Natural killer cell (primary cell): ENCODE measurements around the gene USP34. TPM values are rescaled to one million over a fixed set of nuclear protein-coding genes. Genes with fewer than 3 reads are reported as not detected.
A peak's percentile ranks its signal among the peaks of the same experiment; 100 is the strongest.

Experiments used
- ATAC-seq, 3 donors: fragments of 150-1000 bp in 2 of 3; fragments of 200-7000 bp in 1 of 3; cut with Tn5 transposase; 1 replicate in 1 of 3; 2 replicates in 2 of 3; pipeline ENCODE4 v1.10.0; 2021; ENCODE audit warnings: mild to moderate bottlenecking in 2 of 3, moderate library complexity in 2 of 3
- DNase-seq, 2 donors: peaks; one replicate each; pipeline versions ENCODE4 v3.0.0 to v3.0.0-alpha.2; 2013 to 2021; ENCODE audit warnings: mixed read lengths in 1 of 2
- H3K27ac ChIP-seq: one replicate; pipeline ENCODE4 v1.5.1; 2013; ENCODE audit warnings: mild to moderate bottlenecking, low read length
- H3K27me3 ChIP-seq: one replicate; pipeline ENCODE4 v1.6.1; 2013; ENCODE audit warnings: low read length; ENCODE audit not compliant: control insufficient read depth, insufficient read depth
- H3K36me3 ChIP-seq: one replicate; pipeline ENCODE4 v1.6.1; 2013; ENCODE audit warnings: low read length; ENCODE audit not compliant: control insufficient read depth, insufficient read depth
- H3K4me1 ChIP-seq: one replicate; pipeline ENCODE4 v1.6.1; 2013; ENCODE audit warnings: low read length; ENCODE audit not compliant: control insufficient read depth, insufficient read depth
- H3K4me3 ChIP-seq: one replicate; pipeline ENCODE4 v1.5.1; 2013; ENCODE audit warnings: low read length
- H3K9me3 ChIP-seq: one replicate; pipeline ENCODE4 v1.6.1; 2013; ENCODE audit warnings: low read length; ENCODE audit not compliant: control insufficient read depth, insufficient read depth
- H3K27ac Mint-ChIP-seq, 2 donors: one replicate each; pipeline ENCODE4 v1.8.0; 2022; ENCODE audit warnings: mild to moderate bottlenecking in 2 of 2, mixed read lengths in 2 of 2, moderate library complexity in 1 of 2
- H3K27me3 Mint-ChIP-seq, 2 donors: one replicate each; pipeline ENCODE4 v1.8.0; 2022; ENCODE audit warnings: low read depth in 2 of 2, mixed read lengths in 2 of 2
- H3K36me3 Mint-ChIP-seq: one replicate; pipeline ENCODE4 v1.8.0; 2022; ENCODE audit warnings: mixed read lengths
- H3K4me1 Mint-ChIP-seq, 2 donors: one replicate each; pipeline ENCODE4 v1.8.0; 2022; ENCODE audit warnings: mixed read lengths in 2 of 2
- H3K4me3 Mint-ChIP-seq: one replicate; pipeline ENCODE4 v1.8.0; 2022; ENCODE audit warnings: mild to moderate bottlenecking, moderate library complexity, mixed read lengths
- H3K9me3 Mint-ChIP-seq, 2 donors: one replicate each; pipeline ENCODE4 v1.8.0; 2022; ENCODE audit warnings: mixed read lengths in 2 of 2
- CTCF ChIP-seq: fragments of 200-600 bp; IDR thresholded peaks from one replicate; pipeline ENCODE4 v1.8.0; 2022; ENCODE audit warnings: antibody characterized with exemption
- WGBS: methylation state at CpG from one replicate; pipeline ENCODE4 v1.1.7; 2013; ENCODE audit warnings: missing lambda C conversion rate; ENCODE audit not compliant: insufficient coverage; 5-methylcytosine and 5-hydroxymethylcytosine counted together
- intact Hi-C: fragments of 100-400 bp; cut with micrococcal nuclease; formaldehyde crosslinking; loops from one replicate; pipeline ENCODE4 v1.14.2; 2022
- total RNA-seq, 4 donors: library from RNA; stranded (reverse); fragments of 120-200 nt in 1 of 4; gene quantifications; one replicate each; pipeline versions ENCODE4 v1.2.3 to v1.2.4, GENCODE V29; 2013 to 2022

USP34 gene
- total RNA-seq, 3 donors from 2014 or later (not counting 1 experiment from before 2014, with no cell fraction given), result 184 to 204 (median 199) TPM

DNA sequence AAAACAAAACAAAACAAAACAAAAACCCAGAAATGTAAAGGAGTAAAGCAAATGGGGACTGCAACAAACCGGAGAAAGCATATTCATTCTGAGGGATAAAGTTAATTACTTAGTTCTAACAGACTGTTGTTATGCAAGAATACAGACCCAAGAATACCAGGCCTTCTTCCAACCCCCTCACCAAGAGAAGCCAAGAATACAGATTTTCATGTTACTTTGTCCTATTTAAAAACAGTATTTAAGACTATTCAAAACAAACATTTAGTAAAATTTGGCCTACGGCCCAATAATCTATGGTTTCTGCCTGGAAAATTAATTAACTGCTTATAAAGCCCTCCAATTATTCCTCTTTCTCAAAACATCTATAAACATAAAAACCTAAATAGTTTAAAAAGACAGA lies 91.4 kb downstream of the USP34 start:
- Histone ChIP-seq H3K27me3 (no peaks in the 10 kb centered on the region), H3K4me1 (no peaks in the 10 kb centered on the region), H3K27ac (no peak overlapping the region), H3K36me3 (peaks cover 56% of the 10 kb centered on the region), H3K9me3 (no peaks in the 10 kb centered on the region), H3K4me3 (no peak overlapping the region)
- DNase-seq (no peak), ATAC-seq (no peak)
- no peak for TF ChIP-seq CTCF
- WGBS, result 100% methylated on average over 1 of the region's 2 CpGs
- H3K9me3 Mint-ChIP-seq, result no peaks in the 10 kb centered on the region
- peaks cover 7% of the 10 kb centered on the region for H3K36me3 Mint-ChIP-seq
- no peak overlapping the region for H3K4me3 Mint-ChIP-seq
- intact Hi-C loops, result no loop called here
- peaks cover 18% of the 10 kb centered on the region in 2 donors for H3K4me1 Mint-ChIP-seq
- H3K27ac Mint-ChIP-seq, result peak overlapping the region; percentile 29 to 44
- no peaks in the 10 kb centered on the region for H3K27me3 Mint-ChIP-seq

DNA sequence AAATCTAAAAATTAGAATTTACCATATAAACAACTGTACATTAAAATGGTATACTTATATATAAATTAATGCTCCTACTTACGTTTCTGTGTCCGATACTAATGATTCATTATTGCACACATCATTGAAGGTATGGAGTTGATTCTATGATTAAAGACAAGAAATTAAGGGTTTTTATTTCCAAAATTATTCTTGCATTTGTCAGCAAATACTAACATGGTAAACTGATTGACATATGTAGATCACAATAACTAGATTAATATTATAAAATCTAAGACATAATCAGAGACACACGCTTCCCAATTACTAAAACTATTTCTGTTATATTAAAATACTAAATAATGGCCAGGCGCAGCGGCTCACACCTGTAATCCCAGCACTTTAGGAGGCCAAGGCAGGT lies 92.6 kb downstream of the USP34 start:
- peaks cover 7% of the 10 kb centered on the region for H3K36me3 Mint-ChIP-seq
- no peak for DNase-seq

DNA sequence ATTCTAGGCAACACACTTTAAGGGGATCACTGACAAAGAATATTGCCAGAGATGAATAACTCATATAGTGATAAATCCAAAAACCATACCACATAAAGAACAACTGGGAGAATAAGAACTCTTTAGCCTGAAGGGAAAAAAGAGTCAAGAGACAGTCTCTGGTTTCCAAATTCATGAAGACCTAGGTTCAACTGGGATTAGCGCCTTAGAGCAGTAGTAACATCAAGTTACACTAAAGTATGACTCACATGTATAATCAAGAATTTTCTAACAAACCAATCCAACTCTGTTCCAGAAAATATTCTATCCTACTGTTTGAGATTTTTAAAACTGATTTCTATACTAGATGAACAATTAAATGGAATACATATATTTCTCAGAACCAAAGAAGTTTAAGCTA lies 93.8 kb downstream of the USP34 start:
- no peak for TF ChIP-seq CTCF
- Mint-ChIP-seq H3K36me3 (peaks cover 7% of the 10 kb centered on the region), H3K4me3 (no peak overlapping the region), H3K27ac (no peak overlapping the region), H3K27me3 (no peaks in the 10 kb centered on the region), H3K9me3 (no peaks in the 10 kb centered on the region), H3K4me1 (peaks cover 12 to 17% of the 10 kb centered on the region in 2 donors)
- Histone ChIP-seq H3K27ac (no peak overlapping the region), H3K36me3 (peaks cover 54% of the 10 kb centered on the region), H3K27me3 (no peaks in the 10 kb centered on the region), H3K4me1 (no peaks in the 10 kb centered on the region), H3K9me3 (no peaks in the 10 kb centered on the region), H3K4me3 (no peak overlapping the region)
- intact Hi-C loops, result no loop called here
- ATAC-seq (no peak), DNase-seq (no peak)
- 86% methylated on average over 1 of the region's 1 CpG for WGBS

More for the DNA sequence above, 92.6 kb downstream of the USP34 start:
- no peak overlapping the region for H3K27ac ChIP-seq
- Mint-ChIP-seq H3K4me1 (peaks cover 18% of the 10 kb centered on the region in 2 donors), H3K27ac (no peak overlapping the region), H3K9me3 (no peaks in the 10 kb centered on the region), H3K4me3 (no peak overlapping the region), H3K27me3 (no peaks in the 10 kb centered on the region)
- peaks cover 65% of the 10 kb centered on the region for H3K36me3 ChIP-seq
- no peaks in the 10 kb centered on the region for H3K4me1 ChIP-seq
- WGBS, result 100% methylated on average over 2 of the region's 5 CpGs
- intact Hi-C loops, result no loop called here
- no peak overlapping the region for H3K4me3 ChIP-seq
- no peaks in the 10 kb centered on the region for H3K27me3 ChIP-seq
- no peaks in the 10 kb centered on the region for H3K9me3 ChIP-seq
- no peak for TF ChIP-seq CTCF
- ATAC-seq, result no peak

GRCh38 chr2:61376211-61376610 lies 94.7 kb downstream of the USP34 start:
- no peaks in the 10 kb centered on the region for H3K36me3 Mint-ChIP-seq
- no peaks in the 10 kb centered on the region for H3K9me3 ChIP-seq
- H3K4me1 Mint-ChIP-seq, result peaks cover 9 to 11% of the 10 kb centered on the region in 2 donors
- no peaks in the 10 kb centered on the region for H3K27me3 Mint-ChIP-seq
- WGBS, result 97% methylated on average over 4 of the region's 4 CpGs
- H3K4me3 Mint-ChIP-seq, result no peak overlapping the region
- no peaks in the 10 kb centered on the region for H3K9me3 Mint-ChIP-seq
- H3K4me3 ChIP-seq, result no peak overlapping the region
- DNase-seq, result no peak
- H3K27ac Mint-ChIP-seq, result peak overlapping the region in 1 of 2 donors; percentile 2
- no peaks in the 10 kb centered on the region for H3K4me1 ChIP-seq
- TF ChIP-seq CTCF, result no peak
- H3K27me3 ChIP-seq, result no peaks in the 10 kb centered on the region
- ATAC-seq, result no peak
- peaks cover 54% of the 10 kb centered on the region for H3K36me3 ChIP-seq
- no peak overlapping the region for H3K27ac ChIP-seq
- intact Hi-C loops, result no loop called here
